GM10266 (cell line): ENCODE results near the gene RPTOR.

Source experiments
- DNase-seq: peaks from one replicate; pipeline ENCODE4 v3.0.0; 2012; ENCODE audit errors: extremely low spot score
- TF ChIP-seq, protein P1 (sequence below): IDR thresholded peaks from 2 replicates; pipeline ENCODE4 v1.5.1; 2012; ENCODE audit warnings: mild to moderate bottlenecking, low read depth; ENCODE audit not compliant: control insufficient read depth, insufficient read depth; ENCODE audit errors: missing control alignments

The RPTOR gene

DNA sequence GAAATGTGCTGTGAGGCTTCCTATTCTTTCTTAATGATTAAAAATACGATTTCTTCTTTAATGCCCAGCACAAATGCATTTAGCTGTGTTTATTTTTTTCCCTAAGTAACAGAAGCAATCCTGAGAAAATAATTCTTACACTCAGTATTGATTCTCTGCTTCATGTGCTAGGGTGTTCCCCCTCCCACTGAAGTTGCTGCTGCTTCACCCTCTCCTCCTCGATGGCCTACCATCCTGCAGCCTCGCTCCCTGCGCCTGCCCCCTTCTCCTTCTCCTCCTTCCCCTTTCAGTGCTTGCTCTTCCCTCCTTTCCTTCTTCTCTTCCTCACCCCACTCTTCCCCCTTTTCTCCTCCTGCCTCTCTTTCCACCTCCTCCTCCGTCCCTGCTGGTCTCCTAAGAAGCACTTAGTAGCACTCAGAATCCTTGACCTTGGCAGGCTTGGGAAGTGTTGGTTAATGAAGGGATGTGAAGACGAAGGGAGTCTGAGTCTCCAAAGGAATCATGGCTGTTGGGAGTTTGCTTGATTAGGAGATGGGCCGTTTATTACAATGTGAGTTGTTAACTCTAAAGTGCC, 119.7 kb downstream of the RPTOR start:
- TF ChIP-seq, protein P1, sequence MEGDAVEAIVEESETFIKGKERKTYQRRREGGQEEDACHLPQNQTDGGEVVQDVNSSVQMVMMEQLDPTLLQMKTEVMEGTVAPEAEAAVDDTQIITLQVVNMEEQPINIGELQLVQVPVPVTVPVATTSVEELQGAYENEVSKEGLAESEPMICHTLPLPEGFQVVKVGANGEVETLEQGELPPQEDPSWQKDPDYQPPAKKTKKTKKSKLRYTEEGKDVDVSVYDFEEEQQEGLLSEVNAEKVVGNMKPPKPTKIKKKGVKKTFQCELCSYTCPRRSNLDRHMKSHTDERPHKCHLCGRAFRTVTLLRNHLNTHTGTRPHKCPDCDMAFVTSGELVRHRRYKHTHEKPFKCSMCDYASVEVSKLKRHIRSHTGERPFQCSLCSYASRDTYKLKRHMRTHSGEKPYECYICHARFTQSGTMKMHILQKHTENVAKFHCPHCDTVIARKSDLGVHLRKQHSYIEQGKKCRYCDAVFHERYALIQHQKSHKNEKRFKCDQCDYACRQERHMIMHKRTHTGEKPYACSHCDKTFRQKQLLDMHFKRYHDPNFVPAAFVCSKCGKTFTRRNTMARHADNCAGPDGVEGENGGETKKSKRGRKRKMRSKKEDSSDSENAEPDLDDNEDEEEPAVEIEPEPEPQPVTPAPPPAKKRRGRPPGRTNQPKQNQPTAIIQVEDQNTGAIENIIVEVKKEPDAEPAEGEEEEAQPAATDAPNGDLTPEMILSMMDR: no peak

DNA sequence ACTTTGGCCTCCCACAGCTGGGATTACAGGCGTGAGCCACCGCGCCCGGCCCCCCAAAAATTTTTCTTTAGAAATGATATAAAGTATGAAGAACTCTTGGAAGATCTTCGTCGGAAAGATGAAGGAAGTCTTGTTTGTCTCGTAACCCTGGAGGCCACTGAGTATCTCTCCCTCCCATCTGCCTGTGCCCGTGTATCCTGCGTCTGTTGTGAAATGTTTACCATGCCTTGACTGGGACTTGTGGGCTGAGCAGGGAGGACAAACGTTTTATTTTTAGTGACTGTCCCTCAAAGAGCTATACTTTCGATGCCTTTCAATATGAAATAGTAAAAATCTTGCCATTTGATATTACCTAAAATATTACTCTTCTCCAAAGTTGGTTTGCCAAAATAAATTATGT, 121.2 kb downstream of the RPTOR start:
- no peak for DNase-seq
- TF ChIP-seq, protein P1: no peak

More for the DNA sequence above, 119.7 kb downstream of the RPTOR start:
- no peak for DNase-seq

DNA sequence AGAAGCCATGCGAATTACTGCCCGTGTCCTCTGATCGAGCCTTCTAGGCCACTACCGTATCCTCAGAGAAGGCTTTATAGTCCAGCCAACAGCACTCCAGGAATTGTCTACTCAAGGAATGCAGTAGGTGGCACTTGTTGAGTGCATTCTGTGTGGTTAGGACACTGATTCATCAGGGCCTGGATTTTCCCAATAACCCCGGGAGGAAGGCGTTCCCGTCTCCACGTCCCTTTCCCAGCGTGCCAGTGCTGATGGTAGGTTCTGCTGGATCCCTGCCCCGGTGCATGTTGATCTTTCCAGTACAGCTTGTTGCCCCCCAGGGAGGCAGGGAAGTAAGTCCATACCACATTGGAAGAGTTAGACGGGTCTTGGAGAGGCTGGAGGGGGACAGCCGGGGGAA, 122.2 kb downstream of the RPTOR start:
- TF ChIP-seq, protein P1: no peak
- DNase-seq: no peak

DNA sequence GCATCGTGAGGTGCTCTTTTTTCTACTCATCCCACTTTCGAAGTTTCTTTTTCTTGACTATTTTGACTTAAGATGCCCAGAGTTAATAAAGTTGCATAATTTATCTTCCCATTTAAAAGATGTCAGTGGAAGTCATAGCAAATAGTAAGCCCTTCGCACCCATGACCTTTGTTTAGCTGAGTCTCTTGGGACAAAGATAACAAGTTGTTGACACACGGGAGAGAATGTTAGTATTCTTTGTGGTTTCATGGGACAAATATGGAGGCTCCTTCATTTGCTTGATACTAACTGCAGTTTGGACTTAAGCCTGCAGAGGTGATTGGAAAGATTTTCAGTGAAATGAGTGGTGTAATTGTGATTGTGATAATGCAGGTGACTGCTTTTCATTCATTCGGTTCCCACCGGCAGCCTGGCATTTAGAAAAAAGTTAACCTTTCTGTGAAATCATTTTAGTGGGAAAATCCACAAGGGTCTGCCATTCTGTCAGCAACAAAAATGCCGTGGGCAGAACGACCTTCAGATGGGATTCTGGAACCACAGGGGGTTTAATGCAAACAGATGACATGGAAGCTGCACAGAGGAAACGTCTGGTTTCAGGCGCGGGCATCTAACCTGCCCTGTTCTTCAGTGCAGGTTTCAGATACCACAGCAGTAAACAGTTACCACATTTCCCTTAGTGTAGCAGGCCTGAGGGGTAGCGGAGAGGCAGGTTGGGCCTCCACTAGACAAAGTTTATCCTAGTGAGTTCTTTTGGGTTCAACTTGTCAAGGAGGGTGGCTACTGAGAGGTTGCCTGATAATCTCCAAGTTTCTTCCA, 123.0 kb downstream of the RPTOR start:
- TF ChIP-seq, protein P1: no peak

DNA sequence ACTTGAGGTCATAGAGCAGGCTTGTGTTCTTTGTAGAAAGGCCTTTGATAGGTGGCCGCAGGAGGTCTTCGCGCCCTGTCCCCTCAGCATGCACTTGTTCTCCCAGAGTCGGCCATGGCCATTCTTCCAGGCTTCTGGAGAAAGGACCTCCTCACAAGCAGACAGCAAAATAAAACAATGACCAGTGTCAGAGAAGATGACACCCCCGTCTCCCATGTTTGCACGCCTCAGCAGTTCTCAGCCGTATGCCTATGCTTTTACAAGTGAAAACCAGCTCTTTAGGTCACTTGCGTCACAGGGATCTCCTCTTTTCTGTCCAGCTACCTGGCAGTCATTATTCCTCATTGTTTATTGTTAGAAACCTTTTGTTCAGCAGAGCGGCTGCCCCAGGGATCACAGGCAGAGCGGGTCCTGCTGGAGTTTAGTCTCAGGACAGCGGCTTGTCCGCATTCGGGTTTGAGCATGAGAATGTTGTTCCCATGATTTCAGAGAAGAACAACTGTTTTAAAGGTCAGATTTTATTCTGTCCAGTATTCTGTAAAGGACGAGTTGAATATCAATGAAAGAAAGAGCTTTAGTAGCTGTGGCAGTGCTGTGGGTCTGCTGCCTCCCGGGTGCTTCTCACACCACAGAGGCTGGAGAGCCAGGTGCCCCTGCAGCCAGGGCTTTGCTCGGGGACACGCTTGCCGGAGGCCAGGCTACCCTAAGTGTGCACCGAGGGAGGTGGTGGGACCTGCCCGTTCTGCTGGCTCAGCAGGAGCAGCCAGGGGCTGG, 123.9 kb downstream of the RPTOR start:
- DNase-seq: no peak
- TF ChIP-seq, protein P1: no peak

More for the DNA sequence above, 123.0 kb downstream of the RPTOR start:
- DNase-seq: no peak

DNA sequence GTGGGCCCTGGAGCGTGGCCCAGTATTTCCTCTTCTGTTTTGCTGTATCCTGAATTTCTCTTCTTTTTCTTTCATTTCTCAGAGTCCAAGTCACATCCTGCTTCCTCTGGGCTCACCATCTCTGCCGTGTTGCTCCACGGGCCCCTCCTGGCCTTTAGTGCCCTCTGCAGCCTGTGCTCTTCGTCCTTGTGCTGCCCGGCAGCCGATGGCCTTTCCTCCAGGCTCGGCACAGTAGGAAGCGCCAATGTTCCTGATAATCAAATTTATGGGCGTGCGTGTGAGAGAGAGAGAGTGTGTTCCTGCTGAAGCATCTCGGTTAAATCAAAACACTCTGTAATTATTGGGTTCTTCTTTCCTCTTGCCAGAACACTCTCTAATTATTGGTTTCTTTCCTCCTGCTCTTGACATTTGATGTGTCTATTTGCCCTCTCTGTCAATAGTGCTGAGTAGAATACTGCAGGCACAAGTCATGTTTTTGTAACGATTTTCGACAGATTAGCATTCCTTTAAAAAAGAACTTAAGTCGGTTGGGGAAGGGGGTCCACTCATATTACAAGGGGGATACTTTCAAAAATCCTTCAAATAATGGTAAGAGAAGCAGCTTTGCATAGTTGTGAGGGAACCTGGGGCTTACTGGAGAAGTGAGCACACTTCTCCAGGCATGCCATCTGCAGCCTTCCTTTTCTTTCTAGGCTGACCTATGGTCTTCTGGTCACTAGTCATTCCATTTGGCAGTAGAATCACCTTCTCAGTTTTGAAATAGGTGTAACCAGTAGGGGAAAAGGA, 126.6 kb downstream of the RPTOR start:
- TF ChIP-seq, protein P1: no peak

DNA sequence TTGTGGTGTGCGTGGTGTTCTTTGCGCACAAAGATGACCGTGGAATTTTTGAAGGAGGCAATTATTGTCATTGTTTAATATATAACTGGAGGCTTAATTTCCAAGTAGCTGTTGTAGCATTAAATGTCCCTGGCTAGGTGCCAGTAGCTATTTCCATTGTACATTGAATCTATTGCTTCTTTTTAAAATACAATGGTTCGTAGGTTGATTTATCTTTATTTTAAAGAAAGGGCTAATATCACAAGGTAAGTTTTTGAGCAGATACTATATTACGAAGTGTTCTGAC, 127.1 kb downstream of the RPTOR start:
- TF ChIP-seq, protein P1: no peak
- no peak for DNase-seq

More for the DNA sequence above, 126.6 kb downstream of the RPTOR start:
- DNase-seq: no peak
